Measurements from ENCODE around the gene RGL1. TPM values are rescaled to one million over a fixed set of nuclear protein-coding genes. Genes with fewer than 3 reads are reported as not detected.

Gene RGL1
- total and polyA plus RNA-seq, 7 experiments from 2014 or later, result 0.90 to 6.2 (median 2.6) TPM

DNA sequence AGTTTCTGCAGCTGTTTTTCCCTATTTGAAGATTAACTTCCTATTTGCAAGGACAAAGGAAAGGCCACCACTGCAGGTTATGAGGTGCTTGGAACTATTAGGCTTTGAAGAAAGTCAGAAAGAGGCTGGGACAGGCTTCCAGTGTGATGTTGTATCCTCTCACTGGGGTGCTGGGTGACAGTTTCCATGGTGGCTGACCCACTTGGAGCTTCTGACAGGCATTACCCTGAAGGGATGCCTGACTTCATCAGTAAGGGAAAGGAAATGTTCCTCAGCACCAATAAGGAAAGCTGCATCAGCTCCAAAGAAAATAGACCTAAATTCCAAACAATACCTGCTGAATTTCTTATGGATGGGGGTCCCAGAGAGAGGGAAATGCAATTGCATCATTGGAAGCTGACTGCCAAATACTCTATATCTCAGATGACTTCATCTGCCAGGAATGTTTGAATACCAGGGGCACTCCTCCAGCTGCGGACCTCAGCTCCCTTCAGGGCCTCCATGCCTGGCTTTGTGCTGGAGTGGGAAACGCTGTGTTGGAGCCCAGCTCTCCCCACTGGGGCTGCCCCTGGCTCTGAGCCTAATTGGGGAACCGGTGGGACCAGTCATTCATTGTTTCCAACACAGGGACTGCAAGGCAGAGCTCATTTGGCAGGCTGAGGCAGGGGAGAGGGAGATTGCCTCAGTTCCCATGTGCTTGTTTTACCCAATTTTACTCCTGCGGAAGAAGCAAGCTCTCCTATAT, 76.6 kb downstream of the RGL1 start:
- Histone ChIP-seq H3K4me1 (ENCODE audit: control insufficient read depth in 2 of 2, insufficient read depth in 2 of 2, low read length in 2 of 2) (no peaks in the 10 kb centered on the region), H3K9me3 (ENCODE audit: control insufficient read depth in 2 of 3, low read length in 3 of 3) (no peaks in the 10 kb centered on the region), H3K27me3 (ENCODE audit: control insufficient read depth in 2 of 2, insufficient read depth in 2 of 2, low read length in 2 of 2) (no peaks in the 10 kb centered on the region), H3K27ac (ENCODE audit: low read depth, low read length) (no peak overlapping the region), H3K36me3 (ENCODE audit: control insufficient read depth in 2 of 3, insufficient read depth in 3 of 3, low read length in 3 of 3) (no peaks in the 10 kb centered on the region), H3K4me3 (ENCODE audit: low read length) (no peak overlapping the region)
- CTCF ChIA-PET, result no interaction called here
- peaks cover 0 to 13% (median 6%) of the 10 kb centered on the region in 7 donors for H3K4me1 Mint-ChIP-seq
- no peak overlapping the region for H3K27ac Mint-ChIP-seq
- no peak overlapping the region for H3K4me3 Mint-ChIP-seq
- DNase-seq (no peak), ATAC-seq (no peak)
- no peaks in the 10 kb centered on the region for H3K9me3 Mint-ChIP-seq
- intact Hi-C loops (cut with micrococcal nuclease), result no loop called here
- peaks cover 0 to 7% (median 0%) of the 10 kb centered on the region in 5 donors for H3K27me3 Mint-ChIP-seq
- H3K36me3 Mint-ChIP-seq, result peaks cover 7 to 40% (median 22%) of the 10 kb centered on the region in 5 donors
- POLR2A ChIA-PET, result no interaction called here

DNA sequence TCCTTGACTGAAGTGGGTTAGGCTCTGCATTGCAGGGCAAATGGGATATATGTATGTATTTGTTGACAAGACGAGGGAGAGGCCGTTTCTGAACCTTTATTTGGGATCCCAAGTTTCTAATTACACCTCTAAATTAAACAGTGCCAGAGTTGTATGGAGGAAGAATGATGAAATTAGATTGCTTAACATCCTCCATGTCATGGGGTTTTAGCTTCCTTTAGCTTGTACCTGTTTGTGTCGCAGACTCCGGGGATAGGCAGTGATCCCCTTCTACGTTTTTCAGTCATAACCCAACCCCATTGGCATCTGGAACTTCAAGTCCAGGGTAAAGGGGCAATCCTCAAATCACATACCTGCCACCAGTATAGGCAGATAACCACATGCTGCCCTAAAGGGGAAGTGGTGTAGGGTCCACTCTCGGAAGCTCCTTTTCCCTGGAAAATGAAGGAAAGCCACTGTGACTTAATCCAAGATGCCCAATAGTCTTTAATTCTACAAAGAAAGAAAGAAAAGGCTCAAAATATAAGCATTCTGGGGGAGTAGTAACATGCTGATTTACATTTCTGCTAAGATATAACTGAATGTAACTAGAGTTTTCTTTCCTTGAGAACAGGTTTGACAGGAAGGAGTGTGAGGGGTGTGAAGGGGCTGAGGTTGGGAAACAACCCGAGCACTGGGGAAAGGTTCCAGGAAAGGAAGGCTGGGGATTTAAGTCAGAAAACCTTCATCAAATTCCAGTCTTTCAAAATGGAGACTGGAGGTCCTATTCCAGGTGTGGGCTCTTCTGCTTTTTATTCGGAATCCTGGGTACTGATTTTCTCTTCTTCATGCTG, 77.6 kb downstream of the RGL1 start:
- H3K4me1 Mint-ChIP-seq, result peaks cover 6 to 23% (median 16%) of the 10 kb centered on the region in 7 donors
- no peaks in the 10 kb centered on the region for H3K9me3 Mint-ChIP-seq
- CTCF ChIA-PET, result no interaction called here
- Histone ChIP-seq H3K9me3 (ENCODE audit: control insufficient read depth in 2 of 3, low read length in 3 of 3) (no peaks in the 10 kb centered on the region), H3K4me1 (ENCODE audit: control insufficient read depth in 2 of 2, insufficient read depth in 2 of 2, low read length in 2 of 2) (peaks cover 0 to 5% of the 10 kb centered on the region in 2 donors), H3K36me3 (ENCODE audit: control insufficient read depth in 2 of 3, insufficient read depth in 3 of 3, low read length in 3 of 3) (no peaks in the 10 kb centered on the region), H3K4me3 (ENCODE audit: low read length) (no peak overlapping the region), H3K27me3 (ENCODE audit: control insufficient read depth in 2 of 2, insufficient read depth in 2 of 2, low read length in 2 of 2) (no peaks in the 10 kb centered on the region), H3K27ac (ENCODE audit: low read depth, low read length) (no peak overlapping the region)
- intact Hi-C loops (cut with micrococcal nuclease), result no loop called here
- no peak overlapping the region for H3K4me3 Mint-ChIP-seq
- no peak overlapping the region for H3K27ac Mint-ChIP-seq
- peaks cover 0 to 4% (median 0%) of the 10 kb centered on the region in 5 donors for H3K27me3 Mint-ChIP-seq
- DNase-seq (no peak), ATAC-seq (no peak)
- POLR2A ChIA-PET, result no interaction called here
- peaks cover 5 to 40% (median 22%) of the 10 kb centered on the region in 5 donors for H3K36me3 Mint-ChIP-seq

GRCh38 chr1:183883623-183884022, 78.7 kb downstream of the RGL1 start:
- H3K4me1 Mint-ChIP-seq, result peaks cover 16 to 34% (median 26%) of the 10 kb centered on the region in 7 donors
- ATAC-seq, result no peak
- peaks cover 3 to 40% (median 22%) of the 10 kb centered on the region in 5 donors for H3K36me3 Mint-ChIP-seq
- peaks cover 10 to 16% of the 10 kb centered on the region in 2 donors for H3K4me1 ChIP-seq (ENCODE audit: control insufficient read depth in 2 of 2, insufficient read depth in 2 of 2, low read length in 2 of 2)
- ChIA-PET CTCF (interaction anchor here (0.6 kb wide), 2 partner anchors 32 to 239 kb away, joined by 3 read pairs; no protein-coding TSS in a partner anchor), POLR2A (no interaction called here)
- H3K27me3 ChIP-seq (ENCODE audit: control insufficient read depth in 2 of 2, insufficient read depth in 2 of 2, low read length in 2 of 2), result no peaks in the 10 kb centered on the region
- H3K27ac Mint-ChIP-seq, result peak overlapping the region in 1 of 9 donors; percentile 11
- no peaks in the 10 kb centered on the region for H3K9me3 ChIP-seq (ENCODE audit: control insufficient read depth in 2 of 3, low read length in 3 of 3)
- H3K27ac ChIP-seq (ENCODE audit: low read depth, low read length), result no peak overlapping the region
- no peak overlapping the region for H3K4me3 ChIP-seq (ENCODE audit: low read length)
- no peaks in the 10 kb centered on the region for H3K9me3 Mint-ChIP-seq
- peaks cover 0 to 3% (median 0%) of the 10 kb centered on the region in 5 donors for H3K27me3 Mint-ChIP-seq
- no peaks in the 10 kb centered on the region for H3K36me3 ChIP-seq (ENCODE audit: control insufficient read depth in 2 of 3, insufficient read depth in 3 of 3, low read length in 3 of 3)
- no peak for DNase-seq
- intact Hi-C loops (cut with micrococcal nuclease), result no loop called here
- H3K4me3 Mint-ChIP-seq, result no peak overlapping the region

DNA sequence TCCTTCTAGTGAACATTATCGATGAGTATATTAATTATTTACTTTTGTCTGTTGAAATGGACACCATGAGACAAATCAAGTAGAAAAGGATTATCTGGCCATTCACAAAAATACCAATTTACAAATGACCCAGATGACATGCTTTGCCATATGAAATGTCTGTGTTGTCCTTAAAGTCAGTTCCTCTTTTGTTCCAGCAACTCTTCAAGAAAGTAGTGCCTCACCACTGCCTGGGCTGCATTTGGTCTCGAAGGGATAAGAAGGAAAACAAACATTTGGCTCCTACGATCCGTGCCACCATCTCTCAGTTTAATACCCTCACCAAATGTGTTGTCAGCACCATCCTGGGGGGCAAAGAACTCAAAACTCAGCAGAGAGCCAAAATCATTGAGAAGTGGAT, 79.6 kb downstream of the RGL1 start:
- Histone ChIP-seq H3K36me3 (ENCODE audit: control insufficient read depth in 2 of 3, insufficient read depth in 3 of 3, low read length in 3 of 3) (no peaks in the 10 kb centered on the region), H3K4me3 (ENCODE audit: low read length) (no peak overlapping the region), H3K27me3 (ENCODE audit: control insufficient read depth in 2 of 2, insufficient read depth in 2 of 2, low read length in 2 of 2) (no peaks in the 10 kb centered on the region), H3K4me1 (ENCODE audit: control insufficient read depth in 2 of 2, insufficient read depth in 2 of 2, low read length in 2 of 2) (peaks cover 10 to 25% of the 10 kb centered on the region in 2 donors), H3K27ac (ENCODE audit: low read depth, low read length) (no peak overlapping the region), H3K9me3 (ENCODE audit: control insufficient read depth in 2 of 3, low read length in 3 of 3) (no peaks in the 10 kb centered on the region)
- Mint-ChIP-seq H3K27ac (peak overlapping the region in 1 of 9 donors; percentile 66), H3K4me1 (peaks cover 26 to 43% (median 36%) of the 10 kb centered on the region in 7 donors), H3K36me3 (peaks cover 3 to 38% (median 22%) of the 10 kb centered on the region in 5 donors), H3K4me3 (no peak overlapping the region), H3K9me3 (no peaks in the 10 kb centered on the region), H3K27me3 (peaks cover 0 to 3% (median 0%) of the 10 kb centered on the region in 5 donors)
- no peak for DNase-seq
- no peak for ATAC-seq
- POLR2A ChIA-PET, result no interaction called here
- CTCF ChIA-PET, result interaction anchor here (0.6 kb wide), 2 partner anchors 31 to 240 kb away, joined by 3 read pairs; no protein-coding TSS in a partner anchor
- intact Hi-C loops (cut with micrococcal nuclease), result no loop called here

GRCh38 chr1:183885142-183885735, 80.3 kb downstream of the RGL1 start:
- POLR2A ChIA-PET, result no interaction called here
- peaks cover 29 to 50% (median 43%) of the 10 kb centered on the region in 7 donors for H3K4me1 Mint-ChIP-seq
- CTCF ChIA-PET, result no interaction called here
- H3K27ac Mint-ChIP-seq, result peak overlapping the region in 1 of 9 donors; percentile 19
- peaks cover 0 to 3% (median 0%) of the 10 kb centered on the region in 5 donors for H3K27me3 Mint-ChIP-seq
- no peaks in the 10 kb centered on the region for H3K9me3 Mint-ChIP-seq
- peaks cover 10 to 31% of the 10 kb centered on the region in 2 donors for H3K4me1 ChIP-seq (ENCODE audit: control insufficient read depth in 2 of 2, insufficient read depth in 2 of 2, low read length in 2 of 2)
- no peaks in the 10 kb centered on the region for H3K36me3 ChIP-seq (ENCODE audit: control insufficient read depth in 2 of 3, insufficient read depth in 3 of 3, low read length in 3 of 3)
- no peaks in the 10 kb centered on the region for H3K9me3 ChIP-seq (ENCODE audit: control insufficient read depth in 2 of 3, low read length in 3 of 3)
- H3K27ac ChIP-seq (ENCODE audit: low read depth, low read length), result no peak overlapping the region
- peaks cover 3 to 34% (median 22%) of the 10 kb centered on the region in 5 donors for H3K36me3 Mint-ChIP-seq
- no peak overlapping the region for H3K4me3 ChIP-seq (ENCODE audit: low read length)
- intact Hi-C loops (cut with micrococcal nuclease), result no loop called here
- no peak for ATAC-seq
- DNase-seq, result no peak
- peak overlapping the region in 1 of 10 donors; percentile 29 for H3K4me3 Mint-ChIP-seq
- no peaks in the 10 kb centered on the region for H3K27me3 ChIP-seq (ENCODE audit: control insufficient read depth in 2 of 2, insufficient read depth in 2 of 2, low read length in 2 of 2)

- Mint-ChIP-seq H3K27ac (peak overlapping the region in 3 of 9 donors; percentile 19 to 80 (median 32)), H3K27me3 (no peaks in the 10 kb centered on the region), H3K4me3 (peak overlapping the region in 2 of 10 donors; percentile 29 to 34), H3K36me3 (peaks cover 3 to 34% (median 21%) of the 10 kb centered on the region in 5 donors), H3K4me1 (peaks cover 29 to 54% (median 47%) of the 10 kb centered on the region in 7 donors), H3K9me3 (no peaks in the 10 kb centered on the region)
- no peak overlapping the region for H3K4me3 ChIP-seq (ENCODE audit: low read length)
- ATAC-seq (no peak), DNase-seq (no peak)
- intact Hi-C loops (cut with micrococcal nuclease), result no loop called here
- H3K4me1 ChIP-seq (ENCODE audit: control insufficient read depth in 2 of 2, insufficient read depth in 2 of 2, low read length in 2 of 2), result peaks cover 10 to 31% of the 10 kb centered on the region in 2 donors
- ChIA-PET CTCF (interaction anchor here (0.7 kb wide), 2 partner anchors 17 to 69 kb away, joined by 3 to 4 read pairs; no protein-coding TSS in a partner anchor), POLR2A (no interaction called here)
- H3K27me3 ChIP-seq (ENCODE audit: control insufficient read depth in 2 of 2, insufficient read depth in 2 of 2, low read length in 2 of 2), result no peaks in the 10 kb centered on the region
- no peak overlapping the region for H3K27ac ChIP-seq (ENCODE audit: low read depth, low read length)
- no peaks in the 10 kb centered on the region for H3K36me3 ChIP-seq (ENCODE audit: control insufficient read depth in 2 of 3, insufficient read depth in 3 of 3, low read length in 3 of 3)
- no peaks in the 10 kb centered on the region for H3K9me3 ChIP-seq (ENCODE audit: control insufficient read depth in 2 of 3, low read length in 3 of 3)
These were observed 81.3 kb downstream of the RGL1 start for GRCh38 chr1:183886083-183886828.

All from naive thymus-derived CD4-positive, alpha-beta T cell (primary cell).